Adipocyte (in vitro differentiated cells): ENCODE results near the gene VRTN.
A peak's percentile ranks its signal among the peaks of the same experiment; 100 is the strongest.

ENCODE experiments used
- DNase-seq: peaks from one replicate; pipeline ENCODE4 v3.0.0-alpha.2; 2015; ENCODE audit warnings: low read depth
- H3K27me3 ChIP-seq: replicated peaks from 2 replicates; pipeline ENCODE4 v1.7.0; 2013; ENCODE audit warnings: mild to moderate bottlenecking, low read length, moderate library complexity; ENCODE audit not compliant: control insufficient read depth, insufficient read depth
- H3K36me3 ChIP-seq: 2 replicates; pipeline ENCODE4 v1.7.0; 2013; ENCODE audit warnings: low read length, mild to moderate bottlenecking, moderate library complexity; ENCODE audit not compliant: control insufficient read depth, insufficient read depth, severe bottlenecking
- H3K4me1 ChIP-seq: 2 replicates; pipeline ENCODE4 v1.7.0; 2013; ENCODE audit warnings: mild to moderate bottlenecking, low read length, moderate library complexity; ENCODE audit not compliant: control insufficient read depth, insufficient read depth
- H3K4me3 ChIP-seq: 2 replicates; pipeline ENCODE4 v1.7.0; 2013; ENCODE audit warnings: mild to moderate bottlenecking, low read length, moderate library complexity
- H3K9ac ChIP-seq: 2 replicates; pipeline ENCODE4 v1.7.0; 2013; ENCODE audit warnings: mild to moderate bottlenecking, low read length, moderate library complexity
- H3K9me3 ChIP-seq: 2 replicates; pipeline ENCODE4 v1.7.0; 2013; ENCODE audit warnings: mild to moderate bottlenecking, low read length, moderate library complexity; ENCODE audit not compliant: control insufficient read depth

VRTN gene, protein sequence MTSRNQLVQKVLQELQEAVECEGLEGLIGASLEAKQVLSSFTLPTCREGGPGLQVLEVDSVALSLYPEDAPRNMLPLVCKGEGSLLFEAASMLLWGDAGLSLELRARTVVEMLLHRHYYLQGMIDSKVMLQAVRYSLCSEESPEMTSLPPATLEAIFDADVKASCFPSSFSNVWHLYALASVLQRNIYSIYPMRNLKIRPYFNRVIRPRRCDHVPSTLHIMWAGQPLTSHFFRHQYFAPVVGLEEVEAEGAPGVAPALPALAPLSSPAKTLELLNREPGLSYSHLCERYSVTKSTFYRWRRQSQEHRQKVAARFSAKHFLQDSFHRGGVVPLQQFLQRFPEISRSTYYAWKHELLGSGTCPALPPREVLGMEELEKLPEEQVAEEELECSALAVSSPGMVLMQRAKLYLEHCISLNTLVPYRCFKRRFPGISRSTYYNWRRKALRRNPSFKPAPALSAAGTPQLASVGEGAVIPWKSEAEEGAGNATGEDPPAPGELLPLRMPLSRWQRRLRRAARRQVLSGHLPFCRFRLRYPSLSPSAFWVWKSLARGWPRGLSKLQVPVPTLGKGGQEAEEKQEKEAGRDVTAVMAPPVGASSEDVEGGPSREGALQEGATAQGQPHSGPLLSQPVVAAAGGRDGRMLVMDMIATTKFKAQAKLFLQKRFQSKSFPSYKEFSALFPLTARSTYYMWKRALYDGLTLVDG

DNA sequence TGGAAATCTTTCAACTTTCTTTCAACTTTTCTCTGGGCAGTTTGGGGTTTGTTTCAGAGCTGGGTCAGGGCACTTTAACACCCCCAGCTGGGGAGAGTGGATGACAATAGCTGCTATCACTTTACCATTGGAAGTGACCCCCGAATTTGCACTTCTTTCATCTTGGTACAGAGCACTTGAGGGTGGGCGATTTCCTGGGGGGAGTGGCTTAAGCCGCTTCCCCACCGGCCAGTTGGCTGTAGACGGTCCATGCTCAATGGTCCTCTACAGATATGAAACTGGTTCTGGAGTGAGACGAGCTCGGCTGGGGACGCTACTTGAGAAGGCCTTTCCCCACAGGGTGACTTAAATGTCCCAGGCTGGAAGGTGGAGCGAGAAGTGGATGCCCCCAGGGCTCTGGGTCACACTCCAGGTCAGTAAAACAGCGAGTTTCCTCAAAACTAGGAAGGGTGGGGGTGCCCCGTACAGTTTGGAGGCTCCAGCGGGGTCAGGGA, at the start of gene VRTN:
Gene VRTN (plus strand): TSS at position 231 of the 494 bp plus-strand sequence. CDS start 8,313 bp downstream, outside the sequence.
- Histone ChIP-seq H3K36me3 (no peaks in the 10 kb centered on the region), H3K4me1 (no peaks in the 10 kb centered on the region), H3K9me3 (no peaks in the 10 kb centered on the region), H3K9ac (no peak within 1 kb of the TSS), H3K27me3 (peaks cover 53% of the 10 kb centered on the region), H3K4me3 (no peak within 1 kb of the TSS)
- no peak for DNase-seq

DNA sequence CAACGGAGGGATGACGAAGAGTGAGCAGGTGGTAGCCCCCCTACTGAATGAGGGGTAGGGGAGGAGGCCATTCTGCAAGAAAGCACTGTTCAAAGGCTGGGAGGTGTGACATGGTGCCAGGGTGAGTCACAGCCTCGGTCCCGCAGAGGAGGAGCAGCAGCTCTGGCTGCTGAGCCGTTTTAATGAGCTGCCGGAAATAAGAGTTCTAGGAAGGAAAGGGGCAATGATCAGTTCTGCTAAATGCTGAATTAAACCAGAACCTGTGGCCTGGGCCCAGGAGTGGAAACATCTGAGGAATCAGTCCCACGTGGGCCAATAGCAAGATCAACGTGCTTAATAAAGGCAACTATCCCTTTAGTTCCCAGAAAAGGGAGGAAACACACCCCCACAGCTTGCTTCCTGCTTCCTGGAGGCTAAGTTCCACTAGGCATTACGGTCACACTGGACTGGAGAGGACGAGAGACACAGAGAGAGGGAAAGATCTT, 49.2 kb upstream of the VRTN start:
- H3K4me3 ChIP-seq: peak overlapping the region; percentile 21
- DNase-seq: no peak
- peaks cover 42% of the 10 kb centered on the region for H3K36me3 ChIP-seq
- peaks cover 17% of the 10 kb centered on the region for H3K4me1 ChIP-seq
- H3K9ac ChIP-seq: peak overlapping the region; percentile 31
- H3K27me3 ChIP-seq: no peaks in the 10 kb centered on the region
- H3K9me3 ChIP-seq: no peaks in the 10 kb centered on the region

DNA sequence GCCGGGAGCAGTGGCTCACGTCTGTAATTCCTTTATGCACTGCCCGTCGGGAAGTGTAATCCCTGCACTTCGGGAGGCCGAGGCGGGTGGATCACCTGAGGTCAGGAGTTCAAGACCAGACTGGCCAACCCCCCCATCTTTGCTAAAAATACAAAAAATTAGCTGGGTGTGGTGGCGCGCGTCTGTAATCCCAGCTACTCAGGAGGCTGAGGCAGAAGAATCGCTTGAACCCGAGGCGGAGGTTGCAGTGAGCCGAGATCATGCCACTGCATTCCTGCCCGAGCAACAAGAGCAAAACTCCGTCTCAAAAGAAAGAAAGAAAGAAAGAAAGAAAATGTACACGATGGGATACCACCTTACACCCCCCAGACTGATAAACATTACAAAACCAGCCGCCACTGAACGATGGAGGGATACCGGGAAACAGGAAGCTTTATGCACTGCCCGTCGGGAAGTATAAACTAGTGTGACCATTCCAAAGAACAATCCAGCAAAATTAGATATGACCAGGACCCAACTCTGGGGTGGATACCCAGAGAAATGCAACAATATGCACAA, 46.6 kb upstream of the VRTN start:
- H3K4me3 ChIP-seq: peak overlapping the region; percentile 93
- no peak for DNase-seq
- peaks cover 17% of the 10 kb centered on the region for H3K4me1 ChIP-seq
- peak overlapping the region; percentile 94 for H3K9ac ChIP-seq
- peaks cover 19% of the 10 kb centered on the region for H3K36me3 ChIP-seq
- no peaks in the 10 kb centered on the region for H3K9me3 ChIP-seq
- no peaks in the 10 kb centered on the region for H3K27me3 ChIP-seq

DNA sequence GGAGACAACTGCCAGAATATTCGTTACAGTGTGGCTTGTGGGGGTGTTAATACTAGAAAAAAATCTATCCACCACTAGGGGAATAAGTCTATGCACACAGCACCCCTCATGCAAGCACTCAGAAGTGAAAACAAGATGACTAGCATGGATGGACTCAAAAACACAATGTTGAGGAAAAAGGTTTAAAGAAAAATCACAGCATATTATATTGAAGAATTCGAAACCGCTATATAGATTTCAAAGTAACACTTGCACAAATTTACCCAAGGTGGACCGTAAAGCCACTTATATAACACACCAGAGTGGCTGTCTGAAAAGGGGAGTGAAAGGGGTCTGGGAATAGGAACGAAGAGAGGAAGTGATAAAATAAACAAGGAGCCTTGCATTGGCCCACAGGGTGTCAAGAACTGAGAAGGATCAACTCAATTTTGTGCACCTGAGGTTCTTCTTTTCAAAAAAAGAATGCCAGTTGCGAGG, 46.1 kb upstream of the VRTN start:
- peaks cover 17% of the 10 kb centered on the region for H3K4me1 ChIP-seq

DNA sequence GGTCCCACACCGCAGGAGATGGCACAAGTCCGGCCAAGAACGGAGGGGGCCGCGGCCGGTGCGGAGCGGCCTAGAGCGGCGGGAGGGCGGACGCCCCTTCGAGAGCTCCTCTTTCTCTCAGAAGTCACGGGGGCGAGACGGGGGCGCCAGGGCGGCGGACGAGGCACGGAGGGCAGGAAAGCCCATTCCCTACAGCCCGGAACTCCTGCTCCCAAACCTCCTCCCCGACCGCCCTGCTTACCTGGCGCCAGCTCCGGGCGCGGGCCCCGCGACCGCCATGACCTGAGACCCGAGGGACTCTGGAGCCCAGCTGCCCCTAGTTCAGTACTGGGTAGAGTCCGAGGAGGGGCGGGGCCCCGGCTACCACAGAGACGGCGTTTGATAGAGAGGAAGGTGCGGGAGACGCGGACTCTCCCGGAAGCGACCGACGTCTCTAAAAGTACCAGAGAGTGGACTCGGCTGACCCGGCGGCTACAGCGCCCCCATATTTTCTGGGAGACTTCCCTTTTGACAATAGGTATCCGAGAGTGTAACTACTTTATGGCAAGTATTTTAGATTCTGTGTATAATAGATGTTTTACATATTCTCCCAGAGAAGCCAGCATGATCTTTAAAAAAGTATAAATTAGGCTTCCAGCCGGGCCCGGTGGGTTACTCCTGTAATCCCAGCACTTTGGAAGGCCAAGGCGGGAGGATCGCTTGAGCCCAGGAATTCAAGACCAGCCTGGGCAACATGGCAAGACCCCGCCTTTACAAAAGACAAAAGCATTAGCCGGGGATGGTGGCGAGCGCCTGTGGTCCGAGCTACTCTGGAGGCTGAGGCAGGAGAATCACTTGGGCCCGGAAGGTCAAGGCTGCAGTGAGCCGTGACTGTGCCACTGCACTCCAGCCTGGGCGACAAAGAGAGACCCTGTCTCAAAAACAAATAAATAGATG, 45.4 kb upstream of the VRTN start, which contains the start of gene ABCD4:
Gene ABCD4 (minus strand): TSS at position 301 of the 936 bp plus-strand sequence. CDS start 22 bp downstream, at position 279.
- H3K36me3 ChIP-seq: peaks cover 7% of the 10 kb centered on the region
- H3K4me1 ChIP-seq: peaks cover 17% of the 10 kb centered on the region
- H3K27me3 ChIP-seq: no peaks in the 10 kb centered on the region
- H3K4me3 ChIP-seq: peak within 1 kb of the TSS; percentile 93
- peak; percentile 94 for DNase-seq
- H3K9ac ChIP-seq: peak within 1 kb of the TSS; percentile 94
- no peaks in the 10 kb centered on the region for H3K9me3 ChIP-seq

More for the DNA sequence above, 46.1 kb upstream of the VRTN start:
- no peaks in the 10 kb centered on the region for H3K27me3 ChIP-seq
- peak overlapping the region; percentile 94 for H3K9ac ChIP-seq
- H3K9me3 ChIP-seq: no peaks in the 10 kb centered on the region
- H3K36me3 ChIP-seq: peaks cover 14% of the 10 kb centered on the region
- peak; percentile 80 for DNase-seq
- peak overlapping the region; percentile 93 for H3K4me3 ChIP-seq

GRCh38 chr14:74308695-74309094, 39.6 kb upstream of the VRTN start:
- Histone ChIP-seq H3K9me3 (no peaks in the 10 kb centered on the region), H3K9ac (no peak overlapping the region), H3K4me1 (no peaks in the 10 kb centered on the region), H3K4me3 (no peak overlapping the region), H3K36me3 (no peaks in the 10 kb centered on the region), H3K27me3 (no peaks in the 10 kb centered on the region)
- DNase-seq: no peak

GRCh38 chr14:74309125-74310022, 38.9 kb upstream of the VRTN start:
- H3K4me3 ChIP-seq: no peak overlapping the region
- H3K4me1 ChIP-seq: no peaks in the 10 kb centered on the region
- no peaks in the 10 kb centered on the region for H3K9me3 ChIP-seq
- H3K27me3 ChIP-seq: no peaks in the 10 kb centered on the region
- no peaks in the 10 kb centered on the region for H3K36me3 ChIP-seq
- no peak for DNase-seq
- H3K9ac ChIP-seq: no peak overlapping the region

GRCh38 chr14:74312161-74312560, 36.1 kb upstream of the VRTN start:
- Histone ChIP-seq H3K4me1 (no peaks in the 10 kb centered on the region), H3K9ac (no peak overlapping the region), H3K36me3 (no peaks in the 10 kb centered on the region), H3K4me3 (no peak overlapping the region), H3K9me3 (no peaks in the 10 kb centered on the region), H3K27me3 (peaks cover 3% of the 10 kb centered on the region)
- DNase-seq: no peak

- Histone ChIP-seq H3K4me3 (no peak overlapping the region), H3K4me1 (no peaks in the 10 kb centered on the region), H3K9ac (no peak overlapping the region), H3K36me3 (no peaks in the 10 kb centered on the region), H3K27me3 (peaks cover 8% of the 10 kb centered on the region), H3K9me3 (no peaks in the 10 kb centered on the region)
- no peak for DNase-seq
These were observed 34.7 kb upstream of the VRTN start for GRCh38 chr14:74313601-74314000.
